Glutamatergic neuron (in vitro differentiated cells): ENCODE results near the gene GPRC5B. TPM values are rescaled to one million over a fixed set of nuclear protein-coding genes. Genes with fewer than 3 reads are reported as not detected.

Experiments used
- DNase-seq: peaks from one replicate; pipeline ENCODE4 v3.0.0; 2022
- H3K27ac Mint-ChIP-seq: one replicate; pipeline ENCODE4 v1.8.0; 2020; ENCODE audit warnings: mild to moderate bottlenecking, mixed read lengths, inconsistent platforms; ENCODE audit not compliant: unreplicated experiment
- H3K27me3 Mint-ChIP-seq: one replicate; pipeline ENCODE4 v1.8.0; 2020; ENCODE audit warnings: mild to moderate bottlenecking, moderate library complexity, mixed read lengths, inconsistent platforms; ENCODE audit not compliant: unreplicated experiment
- H3K36me3 Mint-ChIP-seq: one replicate; pipeline ENCODE4 v1.8.0; 2020; ENCODE audit warnings: mild to moderate bottlenecking, mixed read lengths, inconsistent platforms; ENCODE audit not compliant: unreplicated experiment
- H3K4me1 Mint-ChIP-seq: one replicate; pipeline ENCODE4 v1.8.0; 2020; ENCODE audit warnings: mild to moderate bottlenecking, low read depth, mixed read lengths, inconsistent platforms; ENCODE audit not compliant: unreplicated experiment
- H3K4me3 Mint-ChIP-seq: one replicate; pipeline ENCODE4 v1.8.0; 2020; ENCODE audit warnings: mild to moderate bottlenecking, mixed read lengths, inconsistent platforms; ENCODE audit not compliant: unreplicated experiment
- H3K9me3 Mint-ChIP-seq: one replicate; pipeline ENCODE4 v1.8.0; 2020; ENCODE audit warnings: mild to moderate bottlenecking, moderate library complexity, mixed read lengths, inconsistent platforms; ENCODE audit not compliant: unreplicated experiment
- CTCF ChIP-seq: fragments of 200-600 bp; sonication (generic); IDR thresholded peaks from one replicate; pipeline ENCODE4 v1.5.0; 2021; ENCODE audit not compliant: partially characterized antibody, unreplicated experiment
- total RNA-seq: library from RNA; stranded (reverse); fragmentation: NEBNext Ultra II Directional; extraction: Animal tissue kit (Norgen Biotek cat#: 25700); gene quantifications from one replicate; pipeline ENCODE4 v1.2.1, GENCODE V29; 2021; ENCODE audit not compliant: unreplicated experiment

GPRC5B gene
- total RNA-seq, 1 donor from 2014 or later = 8.7 TPM

GRCh38 chr16:19926449-19927390 is 42.1 kb upstream of the GPRC5B start:
- Mint-ChIP-seq H3K9me3 (peaks cover 7% of the 10 kb centered on the region), H3K27ac (no peak overlapping the region), H3K27me3 (peaks cover 4% of the 10 kb centered on the region), H3K4me1 (no peaks in the 10 kb centered on the region), H3K4me3 (no peak overlapping the region), H3K36me3 (no peaks in the 10 kb centered on the region)
- DNase-seq = no peak
- no peak for TF ChIP-seq CTCF

GRCh38 chr16:19923396-19923795 is 38.7 kb upstream of the GPRC5B start:
- Mint-ChIP-seq H3K36me3 (no peaks in the 10 kb centered on the region), H3K4me1 (no peaks in the 10 kb centered on the region), H3K27me3 (no peaks in the 10 kb centered on the region), H3K27ac (no peak overlapping the region), H3K4me3 (no peak overlapping the region), H3K9me3 (peaks cover 3% of the 10 kb centered on the region)
- no peak for DNase-seq
- TF ChIP-seq CTCF = no peak

DNA sequence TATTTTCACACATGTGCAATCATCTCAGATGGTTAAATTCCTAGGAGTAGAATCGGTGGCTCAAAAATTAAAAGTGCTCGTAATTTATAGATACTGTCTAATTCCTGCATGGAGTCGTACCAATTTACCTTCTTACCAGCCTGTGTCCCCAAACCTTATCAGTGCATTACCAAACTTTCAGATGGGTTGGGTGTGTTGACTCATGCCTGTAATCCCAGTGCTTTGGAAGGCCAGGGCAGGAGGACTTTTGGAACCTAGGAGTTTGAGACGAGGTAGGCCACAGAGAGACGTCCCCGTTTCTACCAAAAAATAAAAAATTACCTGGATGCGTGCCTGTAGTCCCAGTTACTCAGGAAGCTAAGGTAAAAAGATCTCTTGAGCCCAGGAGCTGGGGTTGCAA is 34.5 kb upstream of the GPRC5B start:
- no peak for DNase-seq
- peaks cover 2% of the 10 kb centered on the region for H3K9me3 Mint-ChIP-seq
- H3K36me3 Mint-ChIP-seq = no peaks in the 10 kb centered on the region
- TF ChIP-seq CTCF = no peak
- H3K27me3 Mint-ChIP-seq = peaks cover 1% of the 10 kb centered on the region
- no peaks in the 10 kb centered on the region for H3K4me1 Mint-ChIP-seq
- no peak overlapping the region for H3K4me3 Mint-ChIP-seq
- no peak overlapping the region for H3K27ac Mint-ChIP-seq

DNA sequence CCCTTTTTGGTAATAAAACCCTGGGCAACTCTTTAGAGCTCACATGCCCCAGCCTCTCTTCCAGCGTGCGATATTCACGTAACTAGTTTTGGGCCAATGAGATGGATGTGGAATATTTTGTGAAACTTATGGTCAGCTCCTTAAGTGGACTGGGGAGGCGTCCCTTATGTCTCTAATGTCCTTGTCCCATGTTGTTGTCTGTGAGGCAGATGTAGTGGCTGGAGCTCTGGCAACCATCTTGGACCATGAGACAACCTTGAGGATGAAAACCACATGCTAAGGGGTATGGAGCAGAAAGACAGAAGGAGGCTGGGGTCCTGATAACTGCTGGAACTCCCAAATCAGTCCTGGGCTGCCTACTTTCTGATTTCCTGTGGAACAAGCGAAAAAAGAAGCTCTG is 31.4 kb upstream of the GPRC5B start:
- Mint-ChIP-seq H3K27ac (no peak overlapping the region), H3K9me3 (peaks cover 2% of the 10 kb centered on the region), H3K36me3 (no peaks in the 10 kb centered on the region), H3K4me3 (no peak overlapping the region), H3K4me1 (no peaks in the 10 kb centered on the region), H3K27me3 (peaks cover 1% of the 10 kb centered on the region)
- DNase-seq = no peak
- TF ChIP-seq CTCF = no peak

DNA sequence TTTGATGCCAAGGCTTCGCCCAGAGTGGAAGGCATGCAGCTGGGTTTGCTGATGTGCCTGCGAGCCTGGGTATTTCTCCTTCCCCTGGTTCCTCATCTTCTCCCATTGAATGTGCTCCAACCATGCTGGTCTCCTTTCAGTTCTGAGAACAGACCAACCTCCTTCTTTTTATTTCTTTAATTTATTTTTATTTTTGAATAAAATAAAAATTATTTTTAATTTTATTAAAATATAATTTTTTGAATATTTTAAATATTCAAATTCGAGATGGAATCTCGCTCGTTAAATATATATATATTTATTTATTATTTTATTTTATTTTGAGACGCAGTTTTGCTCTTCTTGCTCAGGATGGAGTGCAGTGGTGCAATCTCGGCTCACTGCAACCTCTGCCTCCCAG is 30.2 kb upstream of the GPRC5B start:
- Mint-ChIP-seq H3K9me3 (peaks cover 2% of the 10 kb centered on the region), H3K36me3 (no peaks in the 10 kb centered on the region), H3K27me3 (peaks cover 1% of the 10 kb centered on the region), H3K27ac (no peak overlapping the region), H3K4me1 (no peaks in the 10 kb centered on the region), H3K4me3 (no peak overlapping the region)
- no peak for TF ChIP-seq CTCF
- no peak for DNase-seq
